CD8-positive, alpha-beta memory T cell (primary cell): ENCODE measurements around the gene DFFB. TPM values are rescaled to one million over a fixed set of nuclear protein-coding genes. Genes with fewer than 3 reads are reported as not detected.

Experiments used
- CTCF ChIA-PET: fragments of 350-600 bp; sonication (Branson Sonifier 250); formaldehyde crosslinking; loops from one replicate; lab custom pipeline; 2021; ENCODE audit warnings: antibody characterized with exemption; lab: Charles Lee
- POLR2A ChIA-PET: fragments of 350-600 bp; sonication (Branson Sonifier 250); formaldehyde crosslinking; loops from one replicate; lab custom pipeline; 2021; ENCODE audit warnings: antibody characterized with exemption; lab: Charles Lee
- DNase-seq, 5 donors: peaks; one replicate each; pipeline versions ENCODE4 v3.0.0 to v3.0.0-alpha.2; 2020 to 2022; ENCODE audit warnings: mixed read lengths in 1 of 5
- H3K27ac ChIP-seq: one replicate; pipeline ENCODE4 v1.7.0; 2013; ENCODE audit warnings: low read depth, mild to moderate bottlenecking, low read length, moderate library complexity
- H3K27me3 ChIP-seq: 2 replicates; pipeline ENCODE4 v1.7.0; 2013; ENCODE audit warnings: low read length, mild to moderate bottlenecking; ENCODE audit not compliant: insufficient read depth, poor library complexity, severe bottlenecking
- H3K36me3 ChIP-seq: 2 replicates; pipeline ENCODE4 v1.7.0; 2013; ENCODE audit warnings: mild to moderate bottlenecking, low read length, moderate library complexity; ENCODE audit not compliant: insufficient read depth
- H3K4me1 ChIP-seq: 2 replicates; pipeline ENCODE4 v1.7.0; 2013; ENCODE audit warnings: mild to moderate bottlenecking, low read length, moderate library complexity; ENCODE audit not compliant: insufficient read depth
- H3K4me3 ChIP-seq: 2 replicates; pipeline ENCODE4 v1.7.0; 2013; ENCODE audit warnings: mild to moderate bottlenecking, low read length
- H3K9me3 ChIP-seq: 2 replicates; pipeline ENCODE4 v1.7.0; 2013; ENCODE audit warnings: mild to moderate bottlenecking, low read length
- H3K27ac Mint-ChIP-seq, 8 donors: one replicate each; pipeline ENCODE4 v1.8.0; 2020 to 2021; ENCODE audit warnings: mixed read lengths in 8 of 8, mild to moderate bottlenecking in 6 of 8, inconsistent platforms in 3 of 8, moderate library complexity in 3 of 8
- H3K27me3 Mint-ChIP-seq, 2 donors: one replicate each; pipeline ENCODE4 v1.8.0; 2020 to 2021; ENCODE audit warnings: mixed read lengths in 2 of 2, mild to moderate bottlenecking in 1 of 2, moderate library complexity in 1 of 2
- H3K36me3 Mint-ChIP-seq, 3 donors: one replicate each; pipeline ENCODE4 v1.8.0; 2020 to 2021; ENCODE audit warnings: mixed read lengths in 3 of 3, inconsistent platforms in 1 of 3, mild to moderate bottlenecking in 1 of 3
- H3K4me1 Mint-ChIP-seq, 3 donors: one replicate each; pipeline ENCODE4 v1.8.0; 2020 to 2021; ENCODE audit warnings: mixed read lengths in 3 of 3, inconsistent platforms in 1 of 3, mild to moderate bottlenecking in 1 of 3
- H3K4me3 Mint-ChIP-seq, 7 donors: one replicate each; pipeline ENCODE4 v1.8.0; 2020 to 2021; ENCODE audit warnings: mixed read lengths in 7 of 7, mild to moderate bottlenecking in 6 of 7, moderate library complexity in 4 of 7, inconsistent platforms in 2 of 7
- H3K9me3 Mint-ChIP-seq, 5 donors: one replicate each; pipeline ENCODE4 v1.8.0; 2020 to 2022; ENCODE audit warnings: mixed read lengths in 5 of 5, mild to moderate bottlenecking in 3 of 5, moderate library complexity in 2 of 5, inconsistent platforms in 1 of 5
- polyA plus RNA-seq: library from polyadenylated mRNA; unstranded; fragments of 300-500 nt; fragmentation: Illumina TruSeq; gene quantifications from one replicate; pipeline ENCODE4 v1.2.3, GENCODE V29; 2021
- total RNA-seq, 2 experiments: library from RNA; stranded (reverse); gene quantifications; one replicate each; pipeline ENCODE4 v1.2.3, GENCODE V29; 2021

The DFFB gene
- total and polyA plus RNA-seq, 3 experiments from 2014 or later: 8.3 to 14.6 (median 10.9) TPM

DNA sequence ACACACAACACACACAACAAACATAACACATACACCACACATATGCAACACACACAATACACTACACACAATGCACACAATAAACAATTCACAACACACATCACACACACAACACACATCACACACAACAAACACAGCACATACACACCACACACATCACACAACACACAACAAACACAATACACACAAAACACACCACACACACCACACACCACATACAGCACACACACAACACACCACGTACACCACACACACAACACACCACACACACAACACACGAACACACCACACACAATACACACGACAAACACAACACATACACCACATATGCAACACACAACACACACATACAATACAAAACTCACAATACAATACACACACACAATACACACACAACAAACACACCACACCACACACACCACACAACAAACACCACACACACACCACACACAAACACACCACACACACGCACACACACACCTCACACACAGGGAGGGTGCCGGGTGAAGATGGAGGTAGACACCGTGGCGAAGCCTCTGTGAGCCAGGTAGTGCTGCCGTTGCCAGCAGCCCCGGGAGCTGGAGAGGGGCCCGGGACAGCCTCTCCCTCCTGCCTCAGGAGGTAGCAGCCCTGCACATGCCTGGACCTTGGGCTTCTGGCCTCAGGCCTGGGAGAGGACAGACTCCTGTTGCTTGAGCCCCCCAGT is 73.2 kb downstream of the DFFB start:
- H3K4me3 Mint-ChIP-seq: no peak overlapping the region
- peak overlapping the region in 4 of 8 donors; percentile 2 to 44 (median 17) for H3K27ac Mint-ChIP-seq
- POLR2A ChIA-PET: no interaction called here

DNA sequence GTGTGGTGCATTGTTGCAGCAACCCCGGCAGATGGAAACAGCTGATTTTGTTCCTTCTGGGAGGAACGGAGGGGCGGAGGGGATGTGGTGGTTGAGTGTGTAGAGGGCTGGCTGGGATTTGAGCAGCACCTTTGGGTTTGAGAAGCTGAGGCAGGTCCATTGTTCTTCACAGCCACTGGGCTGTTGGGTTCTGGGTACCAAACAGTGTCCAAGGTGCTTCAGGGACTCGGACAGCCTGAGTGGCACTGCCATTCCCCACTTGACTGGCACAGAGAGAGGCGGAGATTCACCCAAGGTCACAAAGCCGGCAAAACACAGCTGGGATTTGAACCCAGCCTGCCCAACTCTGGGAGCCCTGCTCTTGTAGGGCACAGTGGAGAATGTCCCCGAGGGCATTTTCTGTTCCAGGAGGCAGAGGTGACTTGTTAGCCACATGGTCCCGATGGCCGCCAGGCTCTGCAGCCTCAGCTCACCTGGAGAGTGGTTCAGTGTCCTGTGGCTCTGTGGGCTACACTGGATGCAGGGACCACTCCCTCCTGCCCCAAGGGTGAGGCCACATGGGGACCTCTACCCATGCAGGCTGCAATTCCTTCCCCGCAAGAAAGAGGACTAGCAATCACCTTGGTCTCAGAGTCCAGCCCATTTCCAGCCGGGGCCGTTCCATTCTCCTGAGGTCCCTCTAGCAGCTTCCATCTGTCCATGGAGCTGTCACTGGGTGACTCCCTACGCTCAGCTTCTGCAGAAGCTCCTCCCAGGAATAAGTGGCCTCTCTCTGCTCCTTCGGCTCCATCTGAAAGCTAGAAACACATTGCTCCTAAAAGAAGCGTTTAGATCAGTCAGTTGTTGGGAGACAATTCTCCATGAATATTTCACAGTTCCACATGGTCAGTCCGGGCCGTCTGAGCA is 74.0 kb downstream of the DFFB start:
- peaks cover 0 to 2% (median 0%) of the 10 kb centered on the region in 5 donors for H3K9me3 Mint-ChIP-seq
- CTCF ChIA-PET: no interaction called here
- no peak overlapping the region for H3K27ac Mint-ChIP-seq
- H3K27me3 Mint-ChIP-seq: peaks cover 4 to 26% of the 10 kb centered on the region in 2 donors
- Histone ChIP-seq H3K27ac (no peak overlapping the region), H3K9me3 (no peaks in the 10 kb centered on the region), H3K27me3 (no peaks in the 10 kb centered on the region), H3K4me3 (no peak overlapping the region), H3K36me3 (no peaks in the 10 kb centered on the region), H3K4me1 (no peaks in the 10 kb centered on the region)
- peaks cover 0 to 2% (median 0%) of the 10 kb centered on the region in 3 donors for H3K36me3 Mint-ChIP-seq
- DNase-seq: no peak
- no peak overlapping the region for H3K4me3 Mint-ChIP-seq
- POLR2A ChIA-PET: no interaction called here
- H3K4me1 Mint-ChIP-seq: peaks cover 0 to 2% (median 0%) of the 10 kb centered on the region in 3 donors

More for the DNA sequence above, 73.2 kb downstream of the DFFB start:
- Histone ChIP-seq H3K27me3 (no peaks in the 10 kb centered on the region), H3K27ac (no peak overlapping the region), H3K9me3 (no peaks in the 10 kb centered on the region), H3K4me3 (no peak overlapping the region), H3K4me1 (no peaks in the 10 kb centered on the region), H3K36me3 (no peaks in the 10 kb centered on the region)
- Mint-ChIP-seq H3K27me3 (peaks cover 4 to 29% of the 10 kb centered on the region in 2 donors), H3K9me3 (peaks cover 0 to 2% (median 0%) of the 10 kb centered on the region in 5 donors), H3K4me1 (peaks cover 0 to 2% (median 0%) of the 10 kb centered on the region in 3 donors), H3K36me3 (peaks cover 0 to 2% (median 0%) of the 10 kb centered on the region in 3 donors)
- no peak for DNase-seq
- CTCF ChIA-PET: no interaction called here

DNA sequence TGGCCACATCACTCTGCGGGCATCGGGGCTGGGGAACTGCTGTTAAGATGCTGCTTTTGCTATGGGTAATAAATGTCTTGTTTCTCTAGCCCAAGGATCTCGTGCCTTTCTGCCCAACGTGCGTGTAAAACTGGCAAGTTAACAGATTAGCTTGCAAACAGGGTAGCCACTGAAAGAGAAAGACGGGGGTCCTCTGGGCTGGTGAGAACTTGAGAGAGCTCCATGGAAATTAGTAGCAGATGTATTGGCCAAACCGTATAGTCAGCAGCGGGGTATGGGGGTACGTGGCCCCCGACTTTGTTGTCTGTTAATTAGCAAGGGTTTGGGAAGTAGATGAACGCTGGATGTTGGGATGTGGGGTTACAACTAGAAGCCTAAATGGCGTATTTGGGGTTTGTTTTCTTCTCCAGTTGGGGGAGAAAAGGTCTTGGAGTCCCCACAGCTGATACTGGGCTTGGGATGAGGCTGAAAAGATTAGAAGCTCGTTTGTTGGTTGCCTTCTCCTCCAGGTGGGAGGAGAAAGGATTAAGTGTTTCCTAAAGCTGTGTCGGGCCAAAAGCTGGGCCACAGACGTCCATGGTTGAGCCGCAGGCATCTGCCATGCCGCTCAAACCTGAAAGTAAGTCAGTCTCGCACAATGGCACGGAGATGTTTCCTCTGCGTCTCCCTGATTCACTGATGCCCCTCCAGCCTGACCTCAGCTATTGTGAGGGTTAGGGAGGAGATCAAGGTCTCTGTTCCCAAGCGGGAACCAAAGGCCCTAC is 75.1 kb downstream of the DFFB start:
- Mint-ChIP-seq H3K36me3 (peaks cover 0 to 4% (median 2%) of the 10 kb centered on the region in 3 donors), H3K27me3 (peaks cover 3 to 18% of the 10 kb centered on the region in 2 donors), H3K27ac (no peak overlapping the region), H3K4me3 (no peak overlapping the region), H3K4me1 (peaks cover 0 to 2% (median 0%) of the 10 kb centered on the region in 3 donors), H3K9me3 (peaks cover 0 to 7% (median 3%) of the 10 kb centered on the region in 5 donors)
- CTCF ChIA-PET: no interaction called here
- DNase-seq: no peak
- H3K9me3 ChIP-seq: no peaks in the 10 kb centered on the region
- H3K27me3 ChIP-seq: no peaks in the 10 kb centered on the region
- H3K4me1 ChIP-seq: no peaks in the 10 kb centered on the region
- no peak overlapping the region for H3K27ac ChIP-seq
- POLR2A ChIA-PET: no interaction called here
- H3K36me3 ChIP-seq: no peaks in the 10 kb centered on the region
- no peak overlapping the region for H3K4me3 ChIP-seq

Other genes with a start within 250 kb of the DFFB start
- gene MEGF6, start 246.0 kb upstream of the DFFB start, total RNA-seq: 10 to 100 TPM; 10.8 to 12.0 TPM
- gene MEGF6, start 246.0 kb upstream of the DFFB start, polyA plus RNA-seq: 3.4 TPM
- gene TPRG1L, start 232.5 kb upstream of the DFFB start, total RNA-seq: 10 to 100 TPM; 18.9 to 21.1 TPM
- 47.7 TPM for gene TPRG1L, start 232.5 kb upstream of the DFFB start, polyA plus RNA-seq
- gene WRAP73, start 207.4 kb upstream of the DFFB start, total RNA-seq: 10 to 100 TPM; 26.1 to 30.7 TPM
- gene WRAP73, start 207.4 kb upstream of the DFFB start, polyA plus RNA-seq: 33.8 TPM
- gene TP73, start 205.0 kb upstream of the DFFB start, total RNA-seq: under 1 TPM; 0.49 to 0.63 TPM
- gene TP73, start 205.0 kb upstream of the DFFB start, polyA plus RNA-seq: 0.20 TPM
- gene CCDC27, start 105.0 kb upstream of the DFFB start, total RNA-seq: not detected
- gene CCDC27, start 105.0 kb upstream of the DFFB start, polyA plus RNA-seq: not detected
- 1 to 10 TPM in 1 of 2 experiments, under 1 TPM in 1; 0.80 to 1.6 TPM for gene SMIM1, start 84.7 kb upstream of the DFFB start, total RNA-seq
- gene SMIM1, start 84.7 kb upstream of the DFFB start, polyA plus RNA-seq: 1.1 TPM
- 10 to 100 TPM; 42.6 to 50.5 TPM for gene LRRC47, start 61.0 kb upstream of the DFFB start, total RNA-seq
- gene LRRC47, start 61.0 kb upstream of the DFFB start, polyA plus RNA-seq: 36.9 TPM
- gene CEP104, start 265 bp upstream of the DFFB start, total RNA-seq: 10 to 100 TPM; 45.0 to 47.0 TPM
- 29.4 TPM for gene CEP104, start 265 bp upstream of the DFFB start, polyA plus RNA-seq
- gene C1orf174, start 42.8 kb downstream of the DFFB start, total RNA-seq: 10 to 100 TPM; 49.7 to 51.8 TPM
- 31.1 TPM for gene C1orf174, start 42.8 kb downstream of the DFFB start, polyA plus RNA-seq